GM18508 (cell line): Measurements from ENCODE around the gene TMEM14C.
A peak's percentile ranks its signal among the peaks of the same experiment; 100 is the strongest.

Experiments
- ATAC-seq: cut with Tn5 transposase; IDR thresholded peaks from one replicate; pipeline ENCODE4 v1.9.1; 2021; ENCODE audit warnings: moderate number of reproducible peaks; ENCODE audit not compliant: insufficient read depth, unreplicated experiment

Gene TMEM14C

GRCh38 chr6:10722820-10723566 is at the start of gene TMEM14C:
Gene TMEM14C (plus strand): TSS chr6:10723070. CDS start chr6:10724614, 1,544 bp downstream.
- peak; percentile 82 for ATAC-seq

GRCh38 chr6:10676403-10676802 is 46.5 kb upstream of the TMEM14C start:
- no peak for ATAC-seq

DNA sequence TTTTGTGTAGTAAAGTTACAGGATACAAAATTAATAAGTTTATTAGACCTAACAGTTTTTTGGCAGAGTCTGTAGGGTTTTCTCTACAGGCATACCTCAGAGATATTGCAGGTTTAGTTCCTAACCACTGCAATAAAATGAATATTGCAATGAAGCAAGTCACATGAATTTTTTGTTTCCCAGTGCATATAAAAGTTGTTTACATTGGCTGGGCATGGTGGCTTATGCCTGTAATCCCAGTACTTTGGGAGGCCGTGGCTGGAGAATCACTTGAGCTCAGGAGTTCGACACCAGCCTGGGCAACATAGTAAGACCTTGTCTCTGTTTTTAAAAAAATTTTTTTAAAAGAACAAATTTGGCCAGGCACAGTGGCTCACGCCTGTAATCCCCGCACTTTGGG is 44.4 kb upstream of the TMEM14C start:
- no peak for ATAC-seq

GRCh38 chr6:10681795-10682194 is 41.1 kb upstream of the TMEM14C start:
- ATAC-seq = no peak

GRCh38 chr6:10682355-10682988 is 40.4 kb upstream of the TMEM14C start:
- ATAC-seq = no peak

- ATAC-seq = no peak
These were observed 38.3 kb upstream of the TMEM14C start for GRCh38 chr6:10684618-10685017.

DNA sequence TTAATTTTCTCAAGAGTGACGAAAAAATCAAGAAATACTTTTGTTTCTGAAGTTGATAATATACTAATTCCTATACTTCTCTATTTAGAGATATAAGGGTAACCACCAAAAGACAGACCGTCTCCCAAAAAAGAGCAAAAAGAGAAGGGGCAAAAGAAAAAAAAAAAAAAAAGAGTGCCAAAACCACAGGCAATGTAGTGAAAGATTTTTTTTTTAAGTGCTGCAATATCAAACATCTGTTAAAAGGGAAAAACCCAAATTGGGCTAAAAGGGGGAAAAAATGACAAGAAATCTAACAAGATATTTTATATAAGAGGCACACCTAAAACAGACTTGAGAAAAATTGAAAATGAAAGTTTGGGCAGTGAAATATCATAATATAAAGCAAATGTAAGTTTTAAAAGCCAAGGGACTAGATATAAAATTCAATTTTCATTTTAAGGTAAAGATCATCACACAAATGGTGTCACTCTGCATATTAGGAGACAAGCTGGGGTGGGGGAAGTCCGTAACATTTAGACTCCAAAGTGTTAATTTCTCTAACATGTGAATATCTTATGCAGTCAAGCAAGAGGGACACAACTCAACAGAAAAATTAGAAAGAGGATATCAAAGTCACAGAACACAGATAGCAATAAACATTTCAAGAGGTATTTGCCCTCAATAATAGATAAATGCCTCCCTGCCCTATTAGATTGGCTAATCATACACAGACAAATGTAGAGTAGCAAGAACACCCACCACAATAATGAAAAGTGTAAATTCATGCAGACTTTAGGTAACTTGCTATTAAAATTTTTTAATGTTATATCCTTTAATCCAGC is 37.6 kb upstream of the TMEM14C start:
- no peak for ATAC-seq

DNA sequence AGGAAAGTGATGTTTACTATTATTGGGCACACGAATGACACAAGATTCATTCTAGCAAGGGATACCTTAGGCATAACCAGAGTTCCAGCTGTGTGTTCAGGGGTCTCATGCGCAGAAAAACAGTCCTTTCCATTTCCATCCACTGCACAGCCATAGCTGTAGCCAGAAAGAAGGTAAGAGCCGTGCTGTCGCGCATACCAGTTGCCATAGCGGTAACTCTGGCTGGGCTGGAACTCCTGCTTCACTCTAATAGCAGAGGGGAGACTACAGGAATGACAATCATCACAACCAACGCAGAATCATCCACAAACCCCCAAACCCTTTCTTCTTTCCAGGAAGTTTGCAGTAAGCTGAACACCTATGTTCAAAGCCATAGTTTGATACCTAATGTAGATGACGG is 36.0 kb upstream of the TMEM14C start:
- no peak for ATAC-seq

DNA sequence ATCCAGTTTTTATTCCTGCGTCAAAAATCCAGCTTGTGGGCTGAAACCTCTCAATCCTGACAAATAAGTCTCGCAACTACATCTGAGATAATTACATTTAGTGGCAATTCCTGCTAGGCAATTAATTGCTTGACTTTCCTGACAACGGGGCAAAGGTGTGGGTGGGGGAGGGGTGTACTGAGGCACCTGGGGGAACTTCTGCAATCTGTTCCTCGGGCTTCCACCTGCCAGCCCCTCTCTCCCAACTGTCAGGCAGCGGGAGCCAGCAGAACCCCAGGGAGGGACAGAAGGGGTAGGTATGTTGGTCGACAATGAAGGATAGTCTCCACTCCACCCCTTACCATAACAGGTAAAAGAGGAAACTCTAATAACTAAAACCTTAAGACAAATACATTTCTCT is 35.3 kb upstream of the TMEM14C start:
- no peak for ATAC-seq

GRCh38 chr6:10690651-10691445 is 32.0 kb upstream of the TMEM14C start:
- ATAC-seq = no peak

DNA sequence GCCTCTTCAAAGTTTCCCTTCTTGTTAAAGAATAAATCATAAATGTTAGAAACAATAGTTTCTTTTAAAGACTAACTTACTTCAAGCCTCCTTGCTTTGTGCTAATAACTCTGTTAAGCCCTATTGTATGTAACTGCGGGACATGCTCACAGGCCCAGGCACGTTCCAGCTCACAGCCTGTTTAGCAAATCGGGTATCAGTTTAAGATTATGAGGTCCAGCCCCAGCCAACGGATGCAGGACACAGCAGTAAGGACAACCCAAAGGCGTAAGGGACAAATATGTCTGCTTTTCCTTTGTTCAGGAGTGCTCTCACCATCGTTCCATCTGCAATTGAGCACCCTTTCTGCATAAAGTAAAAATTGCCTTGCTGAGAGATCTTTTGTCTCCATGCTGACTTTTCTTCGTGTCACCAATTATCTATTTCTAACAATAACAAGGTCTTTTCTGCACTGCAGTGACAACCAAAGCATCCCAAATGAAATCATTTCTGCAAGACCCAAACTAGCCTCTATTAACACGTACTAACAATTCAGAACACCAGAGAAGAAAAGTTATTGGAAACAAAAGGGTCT is 29.8 kb upstream of the TMEM14C start:
- ATAC-seq = no peak

- peak; percentile 91 for ATAC-seq
These were observed 28.4 kb upstream of the TMEM14C start, which contains the start of the genes C6orf52 and PAK1IP1 for GRCh38 chr6:10694302-10695085. Gene C6orf52 (minus strand): TSS chr6:10694616. CDS start chr6:10687550, 7,066 bp downstream. Gene PAK1IP1 (plus strand): TSS chr6:10694972. CDS start chr6:10694986, 14 bp downstream.

GRCh38 chr6:10695086-10695657 is 27.7 kb upstream of the TMEM14C start:
- ATAC-seq = peak; percentile 2

DNA sequence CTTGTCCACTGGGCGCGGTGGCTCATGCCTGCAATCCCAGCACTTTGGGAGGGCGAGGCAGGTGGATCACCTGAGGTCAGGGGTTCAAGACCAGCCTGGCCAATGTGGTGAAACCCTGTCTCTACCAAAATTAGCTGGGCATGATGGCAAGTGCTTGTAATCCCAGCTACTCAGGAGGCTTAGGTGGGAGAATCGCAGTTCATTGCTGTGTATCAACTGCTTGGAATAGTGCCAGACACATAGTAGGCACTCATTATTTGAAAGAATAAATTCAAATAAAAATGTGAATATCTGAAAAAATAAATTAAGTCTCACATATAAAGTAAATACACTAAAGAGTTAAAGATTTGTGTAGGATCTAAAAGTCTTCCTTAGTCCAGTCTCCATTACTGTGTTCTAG is 26.2 kb upstream of the TMEM14C start:
- no peak for ATAC-seq

GRCh38 chr6:10713962-10714361 is 8.9 kb upstream of the TMEM14C start:
- ATAC-seq = no peak

DNA sequence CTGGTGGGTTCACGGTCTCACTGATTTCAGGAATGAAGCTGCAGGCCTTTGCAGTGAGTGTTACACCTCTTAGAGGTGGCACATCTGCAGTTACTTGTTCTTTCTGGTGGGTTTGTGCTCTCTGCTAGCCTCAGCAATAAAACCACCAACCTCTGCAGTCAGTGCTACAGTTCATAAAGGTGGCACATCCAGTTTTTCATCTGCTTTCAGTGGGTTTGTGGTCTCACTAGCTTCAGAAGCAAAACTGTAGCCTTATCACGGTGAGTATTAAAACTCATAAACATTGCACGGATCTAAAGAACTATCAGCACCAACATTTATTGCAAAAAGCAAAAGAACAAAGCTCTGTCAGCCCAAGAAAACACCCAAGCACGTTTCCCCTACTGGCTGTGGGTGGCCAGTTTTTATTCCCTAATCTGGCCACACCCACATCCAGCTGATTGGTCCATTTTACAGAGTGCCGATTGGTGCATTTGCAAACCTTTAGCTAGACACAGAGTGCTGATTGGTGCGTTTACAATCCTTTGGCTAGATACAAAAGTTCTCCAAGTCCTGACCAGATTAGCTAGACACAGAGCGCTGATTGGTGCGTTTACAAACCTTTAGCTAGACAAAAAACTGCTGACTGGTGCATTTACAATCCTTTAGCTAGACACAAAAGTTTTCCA is 3.4 kb upstream of the TMEM14C start:
- no peak for ATAC-seq

GRCh38 chr6:10719964-10720264 is 3.0 kb upstream of the TMEM14C start:
- no peak for ATAC-seq

DNA sequence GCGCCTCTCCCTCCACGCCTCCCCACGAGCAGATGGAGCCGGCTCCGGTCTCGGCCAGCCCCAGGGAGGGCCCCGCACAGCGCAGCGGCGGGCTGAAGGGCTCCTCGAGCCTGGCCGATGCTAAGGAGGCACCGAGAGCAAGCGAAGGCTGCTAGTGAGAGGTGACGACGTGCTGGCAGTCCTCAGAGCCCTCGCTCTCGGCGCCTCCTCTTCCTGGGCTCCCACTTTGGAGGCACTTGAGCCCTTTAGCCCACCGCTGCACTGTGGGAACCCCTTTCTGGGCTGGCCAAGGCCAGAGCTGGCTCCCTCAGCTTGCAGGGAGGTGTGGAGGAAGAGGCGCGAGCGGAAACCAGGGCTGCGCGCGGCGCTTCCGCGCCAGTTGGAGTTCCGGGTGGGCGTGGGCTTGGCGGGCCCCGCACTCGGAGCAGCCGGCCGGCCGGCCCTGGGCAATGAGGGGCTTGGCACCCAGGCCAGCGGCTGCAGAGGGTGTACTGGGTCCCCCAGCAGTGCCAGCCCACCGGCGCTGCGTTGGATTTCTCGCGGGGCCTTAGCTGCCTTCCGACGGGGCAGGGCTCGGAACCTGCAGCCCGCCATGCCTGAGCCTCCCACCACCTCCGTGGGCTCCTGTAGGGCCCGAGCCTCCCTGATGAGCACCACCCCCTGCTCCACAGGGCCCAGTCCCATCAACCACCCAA is 2.5 kb upstream of the TMEM14C start:
- ATAC-seq = no peak
